Muscle layer of colon (tissue), 2 donors: ENCODE data around the gene POU6F2.

Experiments
- H3K27ac ChIP-seq: one replicate; pipeline ENCODE4 v1.7.0; 2013; ENCODE audit warnings: low read depth, mild to moderate bottlenecking, low read length, moderate library complexity
- H3K27me3 ChIP-seq, 2 donors: one replicate each; pipeline ENCODE4 v1.7.0; 2013; ENCODE audit warnings: low read length in 2 of 2, mild to moderate bottlenecking in 2 of 2; ENCODE audit not compliant: insufficient read depth in 2 of 2, control insufficient read depth in 1 of 2
- H3K36me3 ChIP-seq: one replicate; pipeline ENCODE4 v1.7.0; 2013; ENCODE audit warnings: mild to moderate bottlenecking, low read length; ENCODE audit not compliant: insufficient read depth
- H3K4me1 ChIP-seq: one replicate; pipeline ENCODE4 v1.7.0; 2013; ENCODE audit warnings: mild to moderate bottlenecking, low read length; ENCODE audit not compliant: insufficient read depth
- H3K4me3 ChIP-seq, 2 donors: one replicate each; pipeline ENCODE4 v1.7.0; 2013; ENCODE audit warnings: low read length in 2 of 2, low read depth in 1 of 2, mild to moderate bottlenecking in 1 of 2, moderate library complexity in 1 of 2
- H3K9ac ChIP-seq: one replicate; pipeline ENCODE4 v1.7.0; 2013; ENCODE audit warnings: low read length
- H3K9me3 ChIP-seq: one replicate; pipeline ENCODE4 v1.7.0; 2013; ENCODE audit warnings: mild to moderate bottlenecking, low read length
- donor health status: abdominal sarcoma.
- donor health status: Adenocarcinoma of cecum.

POU6F2 gene

GRCh38 chr7:39035903-39036302 lies 58.2 kb downstream of the POU6F2 start:
- Histone ChIP-seq H3K4me1 (no peaks in the 10 kb centered on the region), H3K9me3 (no peaks in the 10 kb centered on the region), H3K4me3 (no peak overlapping the region), H3K27ac (no peak overlapping the region), H3K27me3 (no peaks in the 10 kb centered on the region), H3K36me3 (no peaks in the 10 kb centered on the region), H3K9ac (no peak overlapping the region)

DNA sequence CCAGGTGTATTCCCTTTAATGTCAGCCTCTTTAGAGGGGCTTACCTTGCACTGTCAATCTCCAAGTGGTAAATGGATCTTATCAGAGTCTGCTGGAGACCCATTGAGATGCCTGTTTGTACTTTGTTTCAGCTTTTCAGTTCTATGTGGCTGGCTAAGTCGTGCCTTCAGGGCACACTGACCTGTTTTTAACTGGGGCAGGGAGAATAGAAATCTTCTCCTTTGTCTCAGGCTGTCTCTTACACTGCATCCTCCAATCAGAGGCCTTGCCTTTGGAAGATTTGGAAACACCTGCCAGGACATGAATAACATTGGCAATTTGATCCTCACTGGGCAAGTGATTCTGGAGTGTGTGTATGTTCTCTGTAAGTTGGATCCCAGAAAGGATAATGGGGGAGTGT lies 65.0 kb downstream of the POU6F2 start:
- Histone ChIP-seq H3K36me3 (no peaks in the 10 kb centered on the region), H3K27ac (no peak overlapping the region), H3K9me3 (no peaks in the 10 kb centered on the region), H3K27me3 (no peaks in the 10 kb centered on the region), H3K4me1 (no peaks in the 10 kb centered on the region), H3K9ac (no peak overlapping the region), H3K4me3 (no peak overlapping the region)

DNA sequence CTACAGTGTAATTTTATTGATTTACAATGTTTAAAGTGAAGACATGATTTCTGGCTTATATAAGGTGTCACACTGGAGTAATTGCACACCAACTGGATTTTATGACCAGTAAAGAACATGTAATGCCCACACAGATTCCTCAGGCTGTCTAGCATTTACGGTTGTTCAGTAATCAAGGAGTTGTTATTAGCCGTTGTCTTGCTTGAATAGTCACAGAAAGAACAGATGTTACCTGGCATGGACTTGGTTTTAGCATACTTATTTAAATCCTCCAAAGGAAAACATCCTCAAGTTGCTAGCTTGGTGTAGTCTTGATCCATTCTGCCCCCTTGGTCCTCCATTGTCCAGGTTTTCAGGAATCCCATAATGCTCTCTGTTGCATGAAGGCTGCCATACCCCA lies 65.8 kb downstream of the POU6F2 start:
- no peak overlapping the region for H3K27ac ChIP-seq
- H3K9me3 ChIP-seq: no peaks in the 10 kb centered on the region
- no peaks in the 10 kb centered on the region for H3K27me3 ChIP-seq
- H3K4me3 ChIP-seq: no peak overlapping the region
- no peak overlapping the region for H3K9ac ChIP-seq
- H3K4me1 ChIP-seq: no peaks in the 10 kb centered on the region
- no peaks in the 10 kb centered on the region for H3K36me3 ChIP-seq

GRCh38 chr7:39044489-39044888 lies 66.8 kb downstream of the POU6F2 start:
- Histone ChIP-seq H3K4me1 (no peaks in the 10 kb centered on the region), H3K27ac (no peak overlapping the region), H3K4me3 (no peak overlapping the region), H3K27me3 (no peaks in the 10 kb centered on the region), H3K9ac (no peak overlapping the region), H3K9me3 (no peaks in the 10 kb centered on the region), H3K36me3 (no peaks in the 10 kb centered on the region)

DNA sequence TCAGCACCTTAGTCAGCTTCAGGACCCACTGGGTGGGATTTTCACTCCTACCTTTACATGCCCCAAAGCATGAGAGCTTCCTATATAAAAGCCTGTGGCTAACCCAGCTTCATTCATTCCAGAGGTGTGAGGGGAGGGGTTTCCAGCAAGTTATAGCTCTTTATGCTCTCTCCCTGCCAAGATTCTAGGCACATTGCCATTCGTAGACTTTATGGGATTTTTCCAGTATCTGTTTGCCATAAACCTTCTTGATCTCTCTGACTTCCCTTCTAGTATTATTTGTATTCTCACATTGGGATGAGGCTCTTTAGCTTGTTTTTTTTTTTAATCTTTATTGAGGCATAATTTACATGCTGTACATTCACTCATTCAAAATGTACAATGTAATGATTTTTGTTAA lies 67.5 kb downstream of the POU6F2 start:
- no peaks in the 10 kb centered on the region for H3K27me3 ChIP-seq
- no peaks in the 10 kb centered on the region for H3K4me1 ChIP-seq
- no peaks in the 10 kb centered on the region for H3K9me3 ChIP-seq
- no peak overlapping the region for H3K27ac ChIP-seq
- H3K9ac ChIP-seq: no peak overlapping the region
- no peak overlapping the region for H3K4me3 ChIP-seq
- no peaks in the 10 kb centered on the region for H3K36me3 ChIP-seq

- Histone ChIP-seq H3K9ac (no peak overlapping the region), H3K27me3 (no peaks in the 10 kb centered on the region), H3K36me3 (no peaks in the 10 kb centered on the region), H3K4me3 (no peak overlapping the region), H3K4me1 (no peaks in the 10 kb centered on the region), H3K27ac (no peak overlapping the region), H3K9me3 (no peaks in the 10 kb centered on the region)
Measured at GRCh38 chr7:39051279-39051678, 73.6 kb downstream of the POU6F2 start.

GRCh38 chr7:39051707-39052106 lies 74.0 kb downstream of the POU6F2 start:
- Histone ChIP-seq H3K27ac (no peak overlapping the region), H3K36me3 (no peaks in the 10 kb centered on the region), H3K9me3 (no peaks in the 10 kb centered on the region), H3K4me3 (no peak overlapping the region), H3K9ac (no peak overlapping the region), H3K27me3 (no peaks in the 10 kb centered on the region), H3K4me1 (no peaks in the 10 kb centered on the region)

GRCh38 chr7:39054731-39055130 lies 77.0 kb downstream of the POU6F2 start:
- no peak overlapping the region for H3K9ac ChIP-seq
- no peaks in the 10 kb centered on the region for H3K4me1 ChIP-seq
- no peak overlapping the region for H3K4me3 ChIP-seq
- H3K27ac ChIP-seq: no peak overlapping the region
- H3K36me3 ChIP-seq: no peaks in the 10 kb centered on the region
- no peaks in the 10 kb centered on the region for H3K27me3 ChIP-seq
- H3K9me3 ChIP-seq: no peaks in the 10 kb centered on the region

GRCh38 chr7:39056153-39056552 lies 78.4 kb downstream of the POU6F2 start:
- H3K4me1 ChIP-seq: no peaks in the 10 kb centered on the region
- H3K36me3 ChIP-seq: no peaks in the 10 kb centered on the region
- H3K27me3 ChIP-seq: no peaks in the 10 kb centered on the region
- H3K4me3 ChIP-seq: no peak overlapping the region
- no peaks in the 10 kb centered on the region for H3K9me3 ChIP-seq
- no peak overlapping the region for H3K9ac ChIP-seq
- no peak overlapping the region for H3K27ac ChIP-seq

- no peaks in the 10 kb centered on the region for H3K4me1 ChIP-seq
- H3K27ac ChIP-seq: no peak overlapping the region
- H3K9me3 ChIP-seq: no peaks in the 10 kb centered on the region
- H3K9ac ChIP-seq: no peak overlapping the region
- no peaks in the 10 kb centered on the region for H3K27me3 ChIP-seq
- H3K4me3 ChIP-seq: no peak overlapping the region
- H3K36me3 ChIP-seq: no peaks in the 10 kb centered on the region
Measured at GRCh38 chr7:39062811-39063210, 85.1 kb downstream of the POU6F2 start.

- Histone ChIP-seq H3K9me3 (no peaks in the 10 kb centered on the region), H3K9ac (no peak overlapping the region), H3K36me3 (no peaks in the 10 kb centered on the region), H3K4me1 (no peaks in the 10 kb centered on the region), H3K27me3 (no peaks in the 10 kb centered on the region), H3K27ac (no peak overlapping the region), H3K4me3 (no peak overlapping the region)
Measured at GRCh38 chr7:39069031-39069430, 91.3 kb downstream of the POU6F2 start.

DNA sequence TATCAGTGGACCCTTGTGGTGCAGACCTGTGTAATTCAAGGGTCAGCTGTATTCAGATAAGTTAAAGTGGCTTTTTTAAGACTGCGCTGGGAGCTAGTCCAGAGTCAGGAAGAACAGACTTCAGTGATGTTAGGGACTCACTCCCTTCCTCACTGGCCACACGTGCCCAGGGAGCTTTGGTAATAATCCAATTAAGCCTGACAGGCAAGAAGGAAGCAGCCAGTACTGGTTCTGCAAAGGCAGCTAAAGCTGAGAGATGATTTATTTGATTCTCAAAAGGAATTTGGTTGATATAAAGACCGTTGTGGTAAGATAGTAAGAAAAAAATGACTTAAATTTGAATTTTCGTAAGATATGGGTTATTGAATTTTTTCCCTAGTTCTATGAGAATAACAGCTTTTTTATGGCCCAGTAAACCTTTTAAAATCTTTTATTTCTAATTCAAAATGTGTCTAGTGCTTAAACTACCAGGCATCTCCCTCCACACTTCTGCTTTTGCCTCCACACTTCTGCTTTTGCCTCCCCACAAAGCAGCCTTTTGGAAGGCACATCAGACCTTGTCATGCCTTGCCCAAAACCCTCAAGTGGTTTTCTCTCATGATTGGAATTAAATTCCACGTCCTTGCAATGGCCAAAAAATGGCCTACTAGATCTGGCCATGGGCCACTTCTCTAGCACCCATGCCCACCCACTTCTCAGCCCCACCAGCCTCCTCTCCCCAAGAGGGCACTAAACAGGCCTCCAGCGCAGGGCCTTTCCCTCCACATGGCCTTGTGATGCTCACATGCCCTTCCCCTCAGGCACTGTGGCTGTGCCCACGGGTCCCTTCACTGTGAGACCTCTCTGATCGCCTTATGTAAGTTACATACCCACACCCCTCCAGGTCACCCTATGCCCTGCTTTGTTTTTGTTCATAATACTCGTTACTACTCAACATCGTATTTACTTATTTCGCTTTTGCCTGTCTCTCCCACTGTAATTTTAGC lies 92.5 kb downstream of the POU6F2 start:
- Histone ChIP-seq H3K36me3 (no peaks in the 10 kb centered on the region), H3K27ac (no peak overlapping the region), H3K4me1 (no peaks in the 10 kb centered on the region), H3K9me3 (no peaks in the 10 kb centered on the region), H3K4me3 (no peak overlapping the region), H3K27me3 (no peaks in the 10 kb centered on the region), H3K9ac (no peak overlapping the region)
